Measurements from ENCODE around the gene TXNL4A.

Gene TXNL4A

DNA sequence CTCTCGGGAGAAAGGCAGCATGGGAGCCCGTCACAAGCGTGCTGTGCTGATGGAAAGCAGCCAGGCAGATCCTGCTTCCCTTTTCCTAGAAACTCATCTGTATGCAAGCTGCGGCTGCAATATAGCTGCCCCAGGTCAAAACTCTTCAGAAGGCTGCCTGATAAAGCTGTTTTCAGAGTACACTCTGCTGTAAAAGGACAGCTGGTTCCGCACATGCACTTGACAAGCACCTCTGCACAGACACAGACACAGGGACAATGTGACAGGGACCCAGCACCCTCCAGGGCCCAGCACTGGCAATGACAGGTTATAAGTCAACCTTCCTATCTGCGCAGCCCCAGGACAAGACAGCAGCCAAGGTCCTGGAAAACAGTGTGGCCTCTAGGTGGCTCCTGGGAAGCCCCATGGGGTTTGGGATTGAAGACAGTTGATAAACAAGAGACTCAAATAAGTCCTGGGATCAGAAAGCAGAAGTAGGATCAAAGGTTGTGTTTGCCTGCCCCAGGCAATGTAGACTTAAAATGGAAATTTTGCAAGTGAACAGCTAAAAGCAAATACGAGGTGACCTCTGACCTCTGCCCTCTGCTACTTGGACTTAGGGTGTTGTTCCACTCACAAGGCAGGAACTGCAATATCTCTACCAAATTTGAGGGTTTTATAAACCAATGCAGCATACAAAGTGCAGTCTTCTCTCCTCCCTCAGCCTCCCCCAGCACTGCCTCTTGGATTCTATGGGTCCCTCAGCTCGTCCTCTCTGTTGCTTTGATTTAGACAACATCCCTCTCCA lies 53.9 kb downstream of the TXNL4A start (continued):
- TF ChIP-seq GLI2 (tag by site-specific recombination; IDR thresholded peaks at IDR 0.05; ENCODE audit: borderline replicate concordance, low read depth): no peak

DNA sequence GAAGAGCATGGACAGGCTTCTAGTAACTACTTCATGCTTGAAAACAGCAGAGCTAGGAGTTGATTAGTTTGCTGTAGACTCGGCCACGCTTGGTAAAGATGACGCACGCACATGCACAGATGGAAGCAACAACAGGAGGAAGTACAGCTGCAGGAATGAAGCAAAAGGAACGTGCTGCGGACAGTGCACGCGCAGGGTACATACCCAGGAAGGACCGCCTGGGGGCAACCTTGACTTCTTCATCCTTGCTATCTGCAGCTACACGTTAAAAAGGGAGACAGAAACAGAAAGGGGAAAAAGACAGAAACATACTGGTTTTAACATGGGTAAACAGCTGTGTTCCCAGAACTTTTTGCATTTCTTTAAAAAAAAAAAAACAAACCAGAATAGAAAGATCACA lies 54.6 kb downstream of the TXNL4A start:
- POLR2A ChIA-PET: no interaction called here
- peaks cover 0 to 26% of the 10 kb centered on the region in 2 experiments; a peak in 1 of 3 replicates for H3K36me3 ChIP-seq (ENCODE audit: control insufficient read depth in 2 of 2, insufficient read depth in 1 of 2, low read length in 2 of 2)
- H3K4me1 ChIP-seq (ENCODE audit: control insufficient read depth, insufficient read depth, low read length): no peaks in the 10 kb centered on the region
- no peak for TF ChIP-seq ZNF155 (tag by site-specific recombination; IDR thresholded peaks at IDR 0.05)
- TF ChIP-seq, protein P1, sequence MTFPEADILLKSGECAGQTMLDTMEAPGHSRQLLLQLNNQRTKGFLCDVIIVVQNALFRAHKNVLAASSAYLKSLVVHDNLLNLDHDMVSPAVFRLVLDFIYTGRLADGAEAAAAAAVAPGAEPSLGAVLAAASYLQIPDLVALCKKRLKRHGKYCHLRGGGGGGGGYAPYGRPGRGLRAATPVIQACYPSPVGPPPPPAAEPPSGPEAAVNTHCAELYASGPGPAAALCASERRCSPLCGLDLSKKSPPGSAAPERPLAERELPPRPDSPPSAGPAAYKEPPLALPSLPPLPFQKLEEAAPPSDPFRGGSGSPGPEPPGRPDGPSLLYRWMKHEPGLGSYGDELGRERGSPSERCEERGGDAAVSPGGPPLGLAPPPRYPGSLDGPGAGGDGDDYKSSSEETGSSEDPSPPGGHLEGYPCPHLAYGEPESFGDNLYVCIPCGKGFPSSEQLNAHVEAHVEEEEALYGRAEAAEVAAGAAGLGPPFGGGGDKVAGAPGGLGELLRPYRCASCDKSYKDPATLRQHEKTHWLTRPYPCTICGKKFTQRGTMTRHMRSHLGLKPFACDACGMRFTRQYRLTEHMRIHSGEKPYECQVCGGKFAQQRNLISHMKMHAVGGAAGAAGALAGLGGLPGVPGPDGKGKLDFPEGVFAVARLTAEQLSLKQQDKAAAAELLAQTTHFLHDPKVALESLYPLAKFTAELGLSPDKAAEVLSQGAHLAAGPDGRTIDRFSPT (tag by site-specific recombination; IDR thresholded peaks at IDR 0.05): no peak
- H3K27ac ChIP-seq (ENCODE audit: extremely low read depth, low read depth, low read length): no peak overlapping the region
- CTCF ChIA-PET: interaction anchor here (0.6 kb wide), 1 partner anchor 35 kb away, joined by 3 read pairs; no protein-coding TSS in a partner anchor
- no peaks in the 10 kb centered on the region for H3K9me3 ChIP-seq (ENCODE audit: control insufficient read depth, insufficient read depth, low read depth, low read length)
- no peak overlapping the region for H3K4me3 ChIP-seq (ENCODE audit: low read depth, low read length)

DNA sequence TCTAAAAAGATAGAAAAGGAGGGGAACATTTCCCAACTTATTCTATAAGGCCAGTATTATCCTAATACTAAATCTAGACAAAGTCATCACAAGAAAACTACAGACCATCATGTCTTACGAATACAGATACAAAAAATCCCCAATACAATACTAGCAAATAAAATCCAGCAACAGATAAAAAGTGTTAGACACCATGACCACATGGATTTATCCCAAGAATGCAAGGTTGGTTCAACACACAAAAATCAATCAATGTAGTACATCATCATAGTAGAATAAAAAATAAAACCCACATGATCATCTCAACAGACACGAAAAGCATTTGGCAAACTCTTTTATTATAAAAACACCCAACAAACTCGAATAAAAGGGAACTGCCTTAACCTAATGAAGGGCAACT lies 55.5 kb downstream of the TXNL4A start:
- Histone ChIP-seq H3K9me3 (ENCODE audit: control insufficient read depth, insufficient read depth, low read depth, low read length) (no peaks in the 10 kb centered on the region), H3K4me1 (ENCODE audit: control insufficient read depth, insufficient read depth, low read length) (no peaks in the 10 kb centered on the region), H3K36me3 (ENCODE audit: control insufficient read depth in 2 of 2, insufficient read depth in 1 of 2, low read length in 2 of 2) (peaks cover 0 to 31% of the 10 kb centered on the region in 2 experiments; a peak in 1 of 3 replicates), H3K27ac (ENCODE audit: extremely low read depth, low read depth, low read length) (no peak overlapping the region), H3K4me3 (ENCODE audit: low read depth, low read length) (no peak overlapping the region)
- TF ChIP-seq SCRT1 (tag by site-specific recombination; IDR thresholded peaks at IDR 0.05; ENCODE audit: borderline replicate concordance) (no peak), SETDB1 (IDR thresholded peaks at IDR 0.05; ENCODE audit: insufficient read length, low read length) (peak; percentile 51)
- ChIA-PET CTCF (no interaction called here), POLR2A (no interaction called here)

DNA sequence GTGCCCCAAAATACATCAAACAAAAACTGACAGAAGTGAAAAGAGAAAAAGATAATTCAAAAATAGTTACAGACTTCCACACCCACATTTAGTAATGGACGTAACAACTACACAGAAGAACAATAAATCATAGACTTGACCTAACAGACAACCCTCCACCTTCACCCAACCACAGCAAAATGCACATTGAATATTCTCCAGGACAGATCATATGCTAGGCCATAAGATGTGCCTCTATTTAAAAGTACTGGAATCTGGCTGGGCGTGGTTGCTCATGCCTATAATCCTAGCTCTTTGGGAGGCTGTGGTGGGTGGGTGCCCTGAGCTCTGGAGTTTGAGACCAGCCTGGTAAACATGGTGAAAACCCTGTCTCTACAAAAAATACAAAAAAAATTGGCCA lies 56.9 kb downstream of the TXNL4A start:
- Histone ChIP-seq H3K36me3 (ENCODE audit: control insufficient read depth in 2 of 2, insufficient read depth in 1 of 2, low read length in 2 of 2) (peaks cover 0 to 28% of the 10 kb centered on the region in 2 experiments; a peak in 1 of 3 replicates), H3K4me3 (ENCODE audit: low read depth, low read length) (no peak overlapping the region), H3K4me1 (ENCODE audit: control insufficient read depth, insufficient read depth, low read length) (no peaks in the 10 kb centered on the region), H3K27ac (ENCODE audit: extremely low read depth, low read depth, low read length) (no peak overlapping the region), H3K9me3 (ENCODE audit: control insufficient read depth, insufficient read depth, low read depth, low read length) (no peaks in the 10 kb centered on the region)
- CTCF ChIA-PET: no interaction called here
- TF ChIP-seq ZNF16 (tag by site-specific recombination; IDR thresholded peaks at IDR 0.05; ENCODE audit: low read depth): no peak
- no peak for TF ChIP-seq ZNF416 (tag by site-specific recombination; IDR thresholded peaks at IDR 0.05)
- no peak for TF ChIP-seq ZNF266 (tag by site-specific recombination; IDR thresholded peaks at IDR 0.05; ENCODE audit: low read depth)
- TF ChIP-seq ZNF707 (tag by site-specific recombination; IDR thresholded peaks at IDR 0.05): no peak
- POLR2A ChIA-PET: no interaction called here

GRCh38 chr18:79930020-79930642 lies 58.2 kb downstream of the TXNL4A start:
- Histone ChIP-seq H3K4me1 (ENCODE audit: control insufficient read depth, insufficient read depth, low read length) (no peaks in the 10 kb centered on the region), H3K27ac (ENCODE audit: extremely low read depth, low read depth, low read length) (no peak overlapping the region), H3K36me3 (ENCODE audit: control insufficient read depth in 2 of 2, insufficient read depth in 1 of 2, low read length in 2 of 2) (peaks cover 0 to 18% of the 10 kb centered on the region in 2 experiments; a peak in 1 of 3 replicates), H3K4me3 (ENCODE audit: low read depth, low read length) (no peak overlapping the region), H3K9me3 (ENCODE audit: control insufficient read depth, insufficient read depth, low read depth, low read length) (no peaks in the 10 kb centered on the region)
- ChIA-PET CTCF (interaction anchor here (0.7 kb wide), 1 partner anchor 11 kb away, joined by 4 read pairs; no protein-coding TSS in a partner anchor), POLR2A (no interaction called here)
- no peak for TF ChIP-seq GLI4 (tag by site-specific recombination; IDR thresholded peaks at IDR 0.05)
- peak; percentile 84 for TF ChIP-seq ZNF558 (tag by site-specific recombination; IDR thresholded peaks at IDR 0.05)
- TF ChIP-seq ZFP37 (tag by site-specific recombination; IDR thresholded peaks at IDR 0.05): 0 out of 2 replicates have a peak, but pooled peaks have one; percentile 19
- peak; percentile 81 for TF ChIP-seq ZNF280D (tag by site-specific recombination; IDR thresholded peaks at IDR 0.05)
- no peak for TF ChIP-seq WT1 (tag by site-specific recombination; IDR thresholded peaks at IDR 0.05)
- TF ChIP-seq ZNF639 (tag by site-specific recombination; IDR thresholded peaks at IDR 0.05): no peak
- no peak for TF ChIP-seq ZNF214 (tag by site-specific recombination; IDR thresholded peaks at IDR 0.05; ENCODE audit: borderline replicate concordance)

Data from HEK293 (cell line).